Measurements from ENCODE around the gene MAPT.

- TF ChIP-seq, protein P1, sequence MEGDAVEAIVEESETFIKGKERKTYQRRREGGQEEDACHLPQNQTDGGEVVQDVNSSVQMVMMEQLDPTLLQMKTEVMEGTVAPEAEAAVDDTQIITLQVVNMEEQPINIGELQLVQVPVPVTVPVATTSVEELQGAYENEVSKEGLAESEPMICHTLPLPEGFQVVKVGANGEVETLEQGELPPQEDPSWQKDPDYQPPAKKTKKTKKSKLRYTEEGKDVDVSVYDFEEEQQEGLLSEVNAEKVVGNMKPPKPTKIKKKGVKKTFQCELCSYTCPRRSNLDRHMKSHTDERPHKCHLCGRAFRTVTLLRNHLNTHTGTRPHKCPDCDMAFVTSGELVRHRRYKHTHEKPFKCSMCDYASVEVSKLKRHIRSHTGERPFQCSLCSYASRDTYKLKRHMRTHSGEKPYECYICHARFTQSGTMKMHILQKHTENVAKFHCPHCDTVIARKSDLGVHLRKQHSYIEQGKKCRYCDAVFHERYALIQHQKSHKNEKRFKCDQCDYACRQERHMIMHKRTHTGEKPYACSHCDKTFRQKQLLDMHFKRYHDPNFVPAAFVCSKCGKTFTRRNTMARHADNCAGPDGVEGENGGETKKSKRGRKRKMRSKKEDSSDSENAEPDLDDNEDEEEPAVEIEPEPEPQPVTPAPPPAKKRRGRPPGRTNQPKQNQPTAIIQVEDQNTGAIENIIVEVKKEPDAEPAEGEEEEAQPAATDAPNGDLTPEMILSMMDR (conservative IDR thresholded peaks at IDR 0.05), result no peak
- TF ChIP-seq ZFX (IDR thresholded peaks at IDR 0.05), result no peak
Measured at GRCh38 chr17:46035112-46035818, 140.9 kb downstream of the MAPT start.
